Astrocyte of the hippocampus (primary cell): ENCODE measurements around the gene SLC4A9.

Source experiments
- DNase-seq: peaks from one replicate; pipeline ENCODE4 v3.0.0; 2011; ENCODE audit warnings: low read depth, low spot score

SLC4A9 gene

DNA sequence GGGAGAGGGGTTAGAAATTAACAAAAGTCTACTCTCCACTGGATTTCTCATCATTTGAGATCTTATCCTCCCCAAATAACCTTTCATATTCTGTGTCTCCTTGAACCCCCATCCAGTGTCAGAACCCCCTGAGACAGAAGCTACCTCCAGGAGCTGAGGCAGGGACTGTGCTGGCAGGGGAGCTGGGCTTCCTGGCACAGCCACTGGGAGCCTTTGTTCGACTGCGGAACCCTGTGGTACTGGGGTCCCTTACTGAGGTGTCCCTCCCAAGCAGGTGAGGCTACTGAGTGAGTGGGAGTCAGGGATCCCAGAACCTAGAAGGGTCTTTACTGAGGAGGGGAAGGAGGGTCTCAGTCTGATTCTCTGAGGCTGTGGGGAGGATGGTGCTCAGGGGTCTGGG is 1.9 kb downstream of the SLC4A9 start:
- no peak for DNase-seq

DNA sequence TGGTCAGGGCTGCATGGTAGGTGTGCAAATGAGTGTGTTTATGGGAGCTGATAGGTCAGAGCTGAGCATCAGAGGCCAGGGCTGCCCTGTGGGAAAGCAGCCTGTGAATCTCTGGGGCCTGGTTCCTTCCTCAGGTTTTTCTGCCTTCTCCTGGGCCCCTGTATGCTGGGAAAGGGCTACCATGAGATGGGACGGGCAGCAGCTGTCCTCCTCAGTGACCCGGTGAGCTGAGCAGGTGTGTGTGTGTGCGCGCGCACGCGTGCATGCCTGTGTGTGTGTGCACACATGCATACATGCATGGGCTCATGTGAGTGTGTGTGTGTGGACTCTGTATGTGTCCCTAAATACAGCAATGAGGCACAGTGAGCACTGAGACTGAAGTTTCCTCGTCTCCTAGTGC is 2.3 kb downstream of the SLC4A9 start:
- no peak for DNase-seq

DNA sequence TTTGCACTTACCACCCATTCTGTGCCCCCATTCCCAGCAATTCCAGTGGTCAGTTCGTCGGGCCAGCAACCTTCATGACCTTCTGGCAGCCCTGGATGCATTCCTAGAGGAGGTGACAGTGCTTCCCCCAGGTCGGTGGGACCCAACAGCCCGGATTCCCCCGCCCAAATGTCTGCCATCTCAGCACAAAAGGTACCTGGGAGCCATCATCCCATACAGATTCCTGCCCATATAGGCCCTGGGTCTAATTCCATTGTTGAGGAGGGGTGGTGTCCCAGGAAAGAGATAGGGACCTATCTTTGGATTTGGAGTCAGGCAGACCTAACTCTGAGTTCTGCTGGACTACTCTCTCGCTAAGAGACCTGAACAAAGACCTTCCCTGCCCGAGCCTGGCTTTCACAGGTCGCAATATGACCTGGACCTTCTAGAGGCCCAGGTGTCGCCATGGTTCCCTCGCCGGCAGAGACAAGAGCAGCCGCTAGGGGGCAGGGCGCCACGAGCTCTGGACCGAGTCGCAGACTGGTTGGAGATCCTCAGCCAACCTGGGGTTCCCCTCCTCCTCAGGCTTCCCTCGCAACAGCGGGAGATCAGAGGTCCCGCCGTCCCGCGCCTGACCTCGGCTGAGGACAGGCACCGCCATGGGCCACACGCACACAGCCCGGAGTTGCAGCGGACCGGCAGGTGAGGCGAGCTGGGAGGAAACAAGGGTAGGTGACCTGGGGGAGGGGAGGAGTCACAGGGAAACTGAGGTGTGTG is 3.1 kb downstream of the SLC4A9 start:
- DNase-seq = peak; percentile 82

- no peak for DNase-seq
Observed at GRCh38 chr5:140363631-140364471, 3.9 kb downstream of the SLC4A9 start.

DNA sequence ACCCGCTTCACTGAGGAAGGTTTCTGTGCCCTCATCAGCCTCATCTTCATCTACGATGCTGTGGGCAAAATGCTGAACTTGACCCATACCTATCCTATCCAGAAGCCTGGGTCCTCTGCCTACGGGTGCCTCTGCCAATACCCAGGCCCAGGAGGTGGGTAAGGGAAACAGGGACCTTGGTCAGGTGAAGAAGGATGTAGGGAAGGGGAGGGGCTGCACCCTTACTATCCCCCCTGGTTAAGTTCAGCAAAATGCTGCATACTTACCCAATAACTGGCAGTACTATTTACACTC is 4.4 kb downstream of the SLC4A9 start:
- no peak for DNase-seq

DNA sequence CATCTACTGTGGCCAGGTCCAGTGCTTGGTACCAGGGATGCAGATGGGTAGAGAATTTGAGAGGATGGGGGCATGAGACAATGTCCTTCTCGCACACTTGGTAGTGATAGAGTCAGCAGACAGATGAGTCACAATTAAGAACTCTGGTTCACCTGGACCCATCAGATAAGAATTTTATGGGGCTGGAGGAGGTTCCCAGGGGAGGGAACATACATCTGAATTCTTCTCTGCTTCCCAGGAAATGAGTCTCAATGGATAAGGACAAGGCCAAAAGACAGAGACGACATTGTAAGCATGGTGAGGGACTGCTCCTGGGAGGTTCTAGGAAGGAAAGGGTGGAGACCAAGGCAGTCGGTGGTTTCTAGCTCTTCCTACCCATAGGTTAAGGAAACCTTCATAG is 5.3 kb downstream of the SLC4A9 start:
- no peak for DNase-seq

DNA sequence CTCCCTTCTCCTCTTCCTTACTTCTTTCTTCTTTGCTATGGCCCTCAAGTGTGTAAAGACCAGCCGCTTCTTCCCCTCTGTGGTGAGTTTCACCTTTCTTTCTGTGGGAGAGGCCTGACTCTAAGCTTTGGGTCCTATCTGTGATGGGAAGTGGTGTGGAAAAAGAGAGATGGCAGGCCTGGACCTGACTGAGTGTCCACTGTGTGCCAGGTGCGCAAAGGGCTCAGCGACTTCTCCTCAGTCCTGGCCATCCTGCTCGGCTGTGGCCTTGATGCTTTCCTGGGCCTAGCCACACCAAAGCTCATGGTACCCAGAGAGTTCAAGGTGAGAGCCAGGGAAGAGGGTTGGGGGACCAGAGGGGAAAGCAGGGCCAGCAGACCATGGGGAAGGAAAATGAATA is 5.9 kb downstream of the SLC4A9 start:
- DNase-seq = no peak

GRCh38 chr5:140366589-140367255 is 6.7 kb downstream of the SLC4A9 start:
- no peak for DNase-seq

DNA sequence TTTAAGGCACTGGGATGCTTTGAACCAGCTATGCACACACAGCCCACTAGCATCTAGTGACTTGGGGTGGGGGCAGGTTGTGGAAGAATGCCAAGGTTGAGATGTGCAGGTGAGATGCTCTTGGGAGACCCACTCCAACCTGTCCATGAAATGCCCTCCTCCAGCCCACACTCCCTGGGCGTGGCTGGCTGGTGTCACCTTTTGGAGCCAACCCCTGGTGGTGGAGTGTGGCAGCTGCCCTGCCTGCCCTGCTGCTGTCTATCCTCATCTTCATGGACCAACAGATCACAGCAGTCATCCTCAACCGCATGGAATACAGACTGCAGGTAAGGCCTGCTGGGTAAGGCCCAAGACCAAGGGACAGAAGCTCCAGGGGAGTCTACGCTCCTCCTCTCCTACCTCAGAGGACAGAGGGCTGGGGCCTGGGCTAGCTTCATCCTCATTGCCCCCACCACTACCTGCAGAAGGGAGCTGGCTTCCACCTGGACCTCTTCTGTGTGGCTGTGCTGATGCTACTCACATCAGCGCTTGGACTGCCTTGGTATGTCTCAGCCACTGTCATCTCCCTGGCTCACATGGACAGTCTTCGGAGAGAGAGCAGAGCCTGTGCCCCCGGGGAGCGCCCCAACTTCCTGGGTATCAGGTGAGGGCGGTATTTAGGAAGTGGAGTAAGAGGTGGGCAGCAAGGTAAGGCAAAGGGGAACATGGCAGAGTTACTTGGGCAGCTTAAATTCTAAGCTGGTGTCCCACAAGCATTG is 7.4 kb downstream of the SLC4A9 start:
- DNase-seq = no peak

DNA sequence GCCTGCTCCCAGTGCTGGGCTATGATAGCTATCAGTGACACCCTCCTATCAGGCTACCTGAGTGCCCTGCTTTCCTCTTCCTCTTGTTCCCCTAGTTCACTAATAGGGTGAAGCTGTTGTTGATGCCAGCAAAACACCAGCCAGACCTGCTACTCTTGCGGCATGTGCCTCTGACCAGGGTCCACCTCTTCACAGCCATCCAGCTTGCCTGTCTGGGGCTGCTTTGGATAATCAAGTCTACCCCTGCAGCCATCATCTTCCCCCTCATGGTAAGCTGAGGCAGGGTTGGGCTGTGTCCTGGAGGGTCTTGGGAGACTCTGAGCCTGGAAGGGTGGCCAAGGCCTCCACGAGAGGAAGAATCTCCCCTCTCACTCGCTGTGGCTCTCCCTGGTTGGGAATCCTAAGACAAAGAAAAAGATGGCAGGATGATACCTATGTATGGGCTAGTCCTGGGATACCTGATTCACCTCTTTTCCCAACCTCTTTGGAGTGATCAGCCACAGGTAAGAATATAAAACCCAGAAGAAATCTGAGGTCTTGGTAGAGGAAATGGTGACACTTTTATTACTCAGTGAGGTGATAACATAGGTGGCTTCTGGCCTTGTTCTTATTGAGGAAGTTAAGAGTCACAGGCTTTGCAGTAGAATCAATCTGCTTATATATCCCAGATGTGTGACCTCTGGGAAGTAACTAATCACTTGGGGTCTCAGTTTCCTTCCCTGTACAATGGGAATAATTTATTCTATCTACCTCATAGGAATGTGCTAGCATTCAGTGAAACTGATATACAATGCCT is 11.6 kb downstream of the SLC4A9 start:
- DNase-seq = no peak

- DNase-seq = peak; percentile 83
Observed at GRCh38 chr5:140372971-140373487, 13.0 kb downstream of the SLC4A9 start.

DNA sequence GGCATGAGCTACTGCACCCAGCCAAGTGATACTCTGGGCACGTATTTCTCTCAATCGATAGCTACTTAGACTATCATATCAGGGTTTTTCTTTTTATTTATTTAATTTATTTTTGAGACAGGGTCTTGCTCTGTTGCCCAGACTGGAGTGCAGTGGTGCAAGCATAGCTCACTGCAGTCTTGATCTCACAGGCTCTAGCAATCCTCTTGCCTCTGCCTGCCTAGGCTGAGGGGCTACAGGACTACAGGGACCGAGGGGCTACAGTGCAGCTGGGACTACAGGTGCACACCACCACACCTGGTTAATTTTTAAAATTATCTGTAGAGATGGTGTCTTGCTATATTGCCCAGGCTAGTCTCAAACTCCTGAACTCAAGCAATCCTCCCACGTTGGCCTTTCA is 21.4 kb downstream of the SLC4A9 start:
- no peak for DNase-seq

DNA sequence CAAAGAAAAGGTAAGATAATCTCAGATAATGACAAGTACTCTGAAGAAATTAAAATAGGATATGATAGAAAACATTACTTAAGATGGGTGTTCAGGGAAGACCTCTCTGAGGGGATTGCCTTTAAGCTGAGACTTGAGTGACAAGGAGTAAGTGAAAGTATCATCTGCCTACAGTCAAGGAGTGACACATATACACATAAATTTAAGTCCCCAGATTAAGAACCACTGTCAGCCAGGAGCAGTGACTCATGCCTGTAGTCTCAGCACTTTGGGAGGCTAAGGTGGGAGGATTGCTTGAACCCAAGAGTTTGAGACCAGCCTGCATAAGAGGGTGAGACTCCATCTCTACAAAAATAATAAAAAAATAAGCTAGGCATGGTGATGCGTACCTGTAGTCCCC is 22.0 kb downstream of the SLC4A9 start:
- DNase-seq = no peak

DNA sequence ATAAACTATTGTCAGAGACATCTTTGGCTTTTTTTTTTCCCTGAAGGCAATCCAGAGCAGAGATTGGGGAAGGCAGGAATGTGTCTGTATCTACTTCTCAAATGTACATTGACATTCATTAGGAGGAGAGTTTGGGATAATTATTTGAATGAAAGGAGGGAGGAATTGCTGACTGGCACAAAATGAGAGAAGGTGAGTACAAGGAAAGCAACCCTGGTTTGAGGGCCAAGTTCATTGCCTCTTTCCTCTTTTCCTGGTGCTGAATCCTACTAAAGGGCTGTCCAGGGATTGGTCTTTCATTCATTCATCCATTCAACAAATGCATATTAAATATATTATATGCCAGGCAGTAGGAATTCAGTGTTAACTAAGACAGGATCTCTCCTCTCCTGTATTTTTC is 22.9 kb downstream of the SLC4A9 start:
- no peak for DNase-seq

DNA sequence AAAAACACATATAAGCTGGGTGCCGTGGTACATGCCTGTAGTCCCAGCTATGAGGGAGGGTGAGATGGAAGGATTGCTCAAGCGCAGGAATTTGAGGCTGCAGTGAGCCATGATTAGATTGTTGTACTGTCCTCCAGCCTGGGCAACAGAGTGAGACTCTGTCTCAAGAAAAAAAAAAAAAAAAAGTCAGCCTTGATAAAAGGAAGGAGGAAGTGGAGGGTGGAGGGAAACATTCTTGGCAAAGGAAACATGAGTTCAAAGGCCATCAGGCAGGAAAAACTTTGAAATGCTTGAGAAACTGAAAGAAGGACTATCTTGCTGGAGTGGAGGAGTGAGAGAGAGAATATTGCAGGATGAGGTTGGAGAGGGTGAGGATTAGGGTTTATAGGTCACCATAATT is 23.3 kb downstream of the SLC4A9 start:
- DNase-seq = no peak

DNA sequence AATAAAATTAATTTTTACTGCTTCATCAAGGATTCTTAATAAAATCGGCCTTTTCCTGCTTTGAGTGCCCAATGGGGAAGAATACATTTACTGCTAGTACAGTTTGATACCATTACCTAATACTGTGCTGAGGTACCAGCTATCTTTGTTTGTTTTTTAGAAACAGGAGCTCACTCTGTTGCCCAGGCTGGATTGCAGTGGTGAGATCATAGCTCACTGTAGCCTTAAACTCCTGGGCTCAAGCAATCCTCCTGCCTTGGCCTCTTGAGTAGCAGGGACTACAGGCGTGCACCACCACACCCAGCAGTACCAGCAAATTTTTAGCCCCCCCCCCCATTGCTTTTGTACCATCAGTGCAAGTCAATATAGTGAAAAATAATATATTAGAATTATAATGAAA is 28.1 kb downstream of the SLC4A9 start:
- no peak for DNase-seq

GRCh38 chr5:140391312-140391711 is 31.3 kb downstream of the SLC4A9 start:
- no peak for DNase-seq

DNA sequence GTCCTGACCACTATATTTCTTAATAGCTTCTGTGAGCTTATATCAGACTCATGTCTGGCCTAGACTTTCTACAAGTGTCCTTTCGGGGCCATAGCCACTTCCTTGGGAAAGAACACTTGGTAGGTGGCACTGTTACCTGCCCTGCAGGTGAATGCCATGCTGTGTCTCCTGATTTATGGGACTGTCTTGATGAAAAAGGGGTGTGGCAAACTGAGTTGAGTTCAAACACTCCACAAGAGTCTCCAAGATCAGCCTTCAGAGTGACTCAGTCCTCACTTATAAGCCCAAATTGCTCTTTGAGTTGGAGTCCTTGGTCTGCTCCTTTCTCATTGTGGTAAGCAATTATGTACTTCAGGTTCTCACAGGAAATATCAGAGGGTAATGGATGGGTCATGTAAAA is 31.7 kb downstream of the SLC4A9 start:
- DNase-seq = no peak

GRCh38 chr5:140393738-140394137 is 33.7 kb downstream of the SLC4A9 start:
- no peak for DNase-seq

DNA sequence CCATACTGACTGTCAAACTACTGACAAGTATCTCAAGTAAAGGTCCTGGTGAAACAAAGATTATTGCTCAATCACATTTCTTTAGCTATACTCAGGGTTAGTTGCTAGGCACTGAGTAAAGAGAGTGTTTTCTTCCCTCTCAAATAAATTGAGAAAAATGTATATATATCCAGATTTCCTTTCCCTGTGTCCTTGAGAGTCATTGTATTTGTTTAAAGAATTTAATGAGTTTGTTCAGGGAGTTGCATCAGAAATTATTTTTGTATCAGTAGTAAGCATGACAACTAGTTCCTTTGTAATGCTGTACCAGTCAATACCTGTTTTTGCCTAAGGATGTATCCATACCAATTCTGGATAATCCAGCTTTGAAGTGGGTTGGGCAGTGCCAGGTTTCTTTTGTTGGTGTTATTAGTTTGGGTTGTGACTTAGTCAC is 38.4 kb downstream of the SLC4A9 start:
- DNase-seq = no peak
